GM12872 (cell line): Measurements from ENCODE around the gene FNDC10.

Source experiments
- CTCF ChIP-seq: IDR thresholded peaks from 3 replicates; pipeline ENCODE4 v1.5.1; 2011; ENCODE audit warnings: low read depth, mild to moderate bottlenecking, low read length, moderate library complexity; ENCODE audit not compliant: insufficient read depth

FNDC10 gene

GRCh38 chr1:1623631-1624442, 23.9 kb upstream of the FNDC10 start:
- no peak for TF ChIP-seq CTCF

GRCh38 chr1:1623181-1623630, 23.3 kb upstream of the FNDC10 start:
- TF ChIP-seq CTCF, result no peak

- TF ChIP-seq CTCF, result no peak
Measured at GRCh38 chr1:1622788-1623094, 22.8 kb upstream of the FNDC10 start.

GRCh38 chr1:1622010-1622787, 22.3 kb upstream of the FNDC10 start:
- no peak for TF ChIP-seq CTCF

GRCh38 chr1:1621173-1622009, 21.5 kb upstream of the FNDC10 start:
- no peak for TF ChIP-seq CTCF

- TF ChIP-seq CTCF, result no peak
Measured at GRCh38 chr1:1620433-1621139, 20.7 kb upstream of the FNDC10 start.
